HG03575 (cell line): ENCODE results near the gene SULT1A3.
"Not testable (repeated sequence)": the region's sequence is repeated elsewhere in the genome, so short reads cannot be mapped to it uniquely, and the experiment has no call there.

ENCODE experiments used
- ATAC-seq: cut with Tn5 transposase; IDR thresholded peaks from one replicate; pipeline ENCODE4 v1.9.1; 2021; ENCODE audit not compliant: unreplicated experiment, insufficient number of reproducible peaks, low FRiP score; ENCODE audit errors: extremely low read depth

SULT1A3 gene

GRCh38 chr16:30248379-30248778 lies 49.3 kb downstream of the SULT1A3 start, which contains the start of gene NPIPB13:
Gene NPIPB13 (minus strand): TSS chr16:30248479. CDS start chr16:30245573, 2,906 bp downstream.
- not testable (repeated sequence) for ATAC-seq
